GM18868 (cell line): Measurements from ENCODE around the gene GNB5.
"Not testable (repeated sequence)": the region's sequence is repeated elsewhere in the genome, so short reads cannot be mapped to it uniquely, and the experiment has no call there.

ENCODE experiments used
- ATAC-seq: cut with Tn5 transposase; IDR thresholded peaks from one replicate; pipeline ENCODE4 v1.9.1; 2021; ENCODE audit warnings: mild to moderate bottlenecking, moderate library complexity; ENCODE audit not compliant: unreplicated experiment

The GNB5 gene

GRCh38 chr15:52171807-52172206 is 19.4 kb downstream of the GNB5 start:
- no peak for ATAC-seq

GRCh38 chr15:52171386-52171785 is 19.8 kb downstream of the GNB5 start:
- no peak for ATAC-seq

GRCh38 chr15:52170199-52170598 is 21.0 kb downstream of the GNB5 start:
- ATAC-seq, result not testable (repeated sequence)

GRCh38 chr15:52165494-52166131 is 25.6 kb downstream of the GNB5 start:
- not testable (repeated sequence) for ATAC-seq

GRCh38 chr15:52164631-52165265 is 26.4 kb downstream of the GNB5 start:
- peak; percentile 60 for ATAC-seq

- ATAC-seq, result no peak
These were observed 27.6 kb downstream of the GNB5 start for GRCh38 chr15:52163321-52164190.

GRCh38 chr15:52162876-52163275 is 28.3 kb downstream of the GNB5 start:
- no peak for ATAC-seq

- no peak for ATAC-seq
These were observed 28.9 kb downstream of the GNB5 start for GRCh38 chr15:52162260-52162659.

- ATAC-seq, result no peak
These were observed 29.7 kb downstream of the GNB5 start for GRCh38 chr15:52161406-52161966.

- ATAC-seq, result no peak
These were observed 31.5 kb downstream of the GNB5 start for GRCh38 chr15:52159645-52160044.

GRCh38 chr15:52158084-52158765 is 33.0 kb downstream of the GNB5 start:
- ATAC-seq, result no peak

- ATAC-seq, result no peak
These were observed 35.3 kb downstream of the GNB5 start for GRCh38 chr15:52155878-52156277.

GRCh38 chr15:52154896-52155865 is 36.0 kb downstream of the GNB5 start:
- no peak for ATAC-seq

GRCh38 chr15:52153900-52154895 is 37.0 kb downstream of the GNB5 start:
- ATAC-seq, result no peak

GRCh38 chr15:52151353-52151752 is 39.8 kb downstream of the GNB5 start:
- ATAC-seq, result no peak

- ATAC-seq, result no peak
These were observed 40.3 kb downstream of the GNB5 start for GRCh38 chr15:52150871-52151270.

- ATAC-seq, result no peak
These were observed 41.0 kb downstream of the GNB5 start for GRCh38 chr15:52150043-52150825.

GRCh38 chr15:52148403-52148802 is 42.8 kb downstream of the GNB5 start:
- ATAC-seq, result no peak
